K562 (cell line): Measurements from ENCODE around the gene CGN. TPM values are rescaled to one million over a fixed set of nuclear protein-coding genes. Genes with fewer than 3 reads are reported as not detected.
A peak's percentile ranks its signal among the peaks of the same experiment; 100 is the strongest.

Source experiments
- ATAC-seq: fragments of 200-7000 bp; cut with Tn5 transposase; 3 replicates; pipeline ENCODE4 v1.9.1; 2020; ENCODE audit warnings: moderate library complexity
- BruUV-seq: library from RNA; stranded (reverse); fragments of 400-500 nt; replicated peaks from 2 replicates; lab custom pipeline; 2021; lab: Mats Ljungman, UMichigan
- CTCF ChIA-PET: fragments of 300-600 bp; formaldehyde crosslinking; extraction: SDS; loops from one replicate; lab custom pipeline; 2021; ENCODE audit warnings: low intra/inter-chr PET ratio; lab: Yijun Ruan, JAX
- POLR2A ChIA-PET: fragments of 300-600, 350-650 bp; sonication (Branson Sonifier 250); formaldehyde crosslinking; extraction: SDS; loops from one replicate; lab custom pipeline; 2021; ENCODE audit warnings: antibody characterized with exemption, inconsistent platforms; lab: Yijun Ruan, JAX
- DNase-seq, 4 experiments: peaks; one replicate each; pipeline versions ENCODE4 v3.0.0 to v3.0.0-alpha.2; 2011 to 2018; ENCODE audit warnings: low spot score in 3 of 4, mixed read lengths in 3 of 4; ENCODE audit errors: extremely low read depth in 1 of 4
- FAIRE-seq: peaks from 2 replicates; lab custom pipeline; 2011; peaks lifted over from hg19 to GRCh38; lab: Jason Lieb, UNC
- H2AFZ ChIP-seq: 2 replicates; pipeline ENCODE4 v1.6.0; 2011; ENCODE audit warnings: low read depth, low read length, control low read depth, inconsistent platforms
- H3K27ac ChIP-seq: fragments of 200-600 bp; 3 replicates; pipeline ENCODE4 v1.8.0; 2011; ENCODE audit warnings: low read depth, mild to moderate bottlenecking, control low read depth, inconsistent platforms, low read length, moderate library complexity, mixed read lengths; ENCODE audit errors: extremely low read depth
- H3K27me3 ChIP-seq, 2 experiments: fragments of 300-600 bp in 1 of 2; 2 replicates in 1 of 2; 3 replicates in 1 of 2; pipeline versions ENCODE4 v1.6.0 to v1.8.0; 2011; ENCODE audit warnings: inconsistent platforms in 2 of 2, low read length in 2 of 2, mild to moderate bottlenecking in 1 of 2, mixed read lengths in 1 of 2, moderate library complexity in 1 of 2; ENCODE audit not compliant: control insufficient read depth in 2 of 2, insufficient read depth in 2 of 2
- H3K36me3 ChIP-seq: fragments of 300-600 bp; 3 replicates; pipeline ENCODE4 v1.8.0; 2011; ENCODE audit warnings: mild to moderate bottlenecking, low read length, inconsistent platforms; ENCODE audit not compliant: control insufficient read depth, insufficient read depth
- H3K4me1 ChIP-seq, 2 experiments: fragments of 200-600 bp in 1 of 2; replicated peaks in 1 of 2; 2 replicates in 1 of 2; 3 replicates in 1 of 2; pipeline versions ENCODE4 v1.5.1 to v1.8.0; 2011; ENCODE audit warnings: inconsistent platforms in 2 of 2, low read length in 2 of 2, mild to moderate bottlenecking in 1 of 2, mixed read lengths in 1 of 2, moderate library complexity in 1 of 2; ENCODE audit not compliant: control insufficient read depth in 2 of 2, insufficient read depth in 2 of 2
- H3K4me2 ChIP-seq: 2 replicates; pipeline ENCODE4 v1.6.1; 2011; ENCODE audit warnings: low read length, control low read depth, inconsistent platforms, mixed read lengths; ENCODE audit not compliant: insufficient read depth
- H3K4me3 ChIP-seq: fragments of 200-600 bp; sonication (generic), shearing (Covaris generic); 2 replicates; pipeline ENCODE4 v1.5.1; 2016; ENCODE audit warnings: control low read depth, inconsistent platforms
- H3K79me2 ChIP-seq: fragments of 200-600 bp; 3 replicates; pipeline ENCODE4 v1.8.0; 2011; ENCODE audit warnings: low read length, inconsistent platforms; ENCODE audit not compliant: control insufficient read depth, insufficient read depth
- H3K9ac ChIP-seq, 2 experiments: 2 replicates each; pipeline versions ENCODE4 v1.6.0 to v1.6.1; 2011; ENCODE audit warnings: low read depth in 2 of 2, low read length in 2 of 2, control low read depth in 1 of 2, inconsistent platforms in 1 of 2, mild to moderate bottlenecking in 1 of 2, mixed read lengths in 1 of 2; ENCODE audit not compliant: insufficient read depth in 1 of 2
- H3K9me1 ChIP-seq: one replicate; pipeline ENCODE4 v1.6.0; 2011; ENCODE audit warnings: inconsistent platforms, mild to moderate bottlenecking, low read length, moderate library complexity; ENCODE audit not compliant: control insufficient read depth, insufficient read depth
- H3K9me3 ChIP-seq: replicated peaks from 2 replicates; pipeline ENCODE4 v1.5.1; 2011; ENCODE audit warnings: low read depth, low read length, inconsistent platforms; ENCODE audit not compliant: control insufficient read depth, insufficient read depth
- H4K20me1 ChIP-seq: replicated peaks from 2 replicates; pipeline ENCODE4 v1.6.1; 2011; ENCODE audit warnings: low read length, inconsistent platforms, mixed read lengths; ENCODE audit not compliant: control insufficient read depth, insufficient read depth
- ARID1B ChIP-seq: fragments of 450-650 bp; IDR thresholded peaks from 2 replicates; pipeline ENCODE4 v1.6.1; 2016; ENCODE audit warnings: antibody characterized with exemption, mild to moderate bottlenecking, inconsistent platforms
- CBFA2T3 ChIP-seq: fragments of 450-650 bp; IDR thresholded peaks from 2 replicates; pipeline ENCODE4 v1.6.1; 2017
- E4F1 ChIP-seq: fragments of 250-450 bp; sonication (Bioruptor Pico); IDR thresholded peaks from 2 replicates; pipeline ENCODE4 v1.5.0; 2021; ENCODE audit warnings: mild to moderate bottlenecking, borderline replicate concordance
- PBX2 ChIP-seq, 2 experiments: IDR thresholded peaks in 1 of 2; conservative IDR thresholded peaks in 1 of 2; 2 replicates each; pipeline ENCODE4 v1.6.1; 2016; ENCODE audit warnings: low read depth in 2 of 2, mild to moderate bottlenecking in 1 of 2, missing compliant biosample characterization in 1 of 2, missing genetic modification characterization in 1 of 2, moderate library complexity in 1 of 2
- WGBS: fragments of 100-300 bp; shearing (Covaris generic); methylation state at CpG from one replicate; pipeline ENCODE4 v1.1.6; 2016; ENCODE audit warnings: low coverage, mixed read lengths; ENCODE audit not compliant: insufficient coverage; ENCODE audit errors: missing lambda C conversion rate; 5-methylcytosine and 5-hydroxymethylcytosine counted together
- in situ Hi-C: fragments of 300-500 bp; cut with MboI; formaldehyde crosslinking; loops from 4 replicates; pipeline ENCODE4 v1.15.0; 2018; ENCODE audit warnings: inconsistent platforms, mixed read lengths
- intact Hi-C: fragments of 100-400 bp; cut with micrococcal nuclease; formaldehyde crosslinking; loops from 2 replicates; pipeline ENCODE4 v1.14.2; 2022
- polyA plus RNA-seq, 8 experiments: library from polyadenylated mRNA; depleted of rRNA in 4 of 8; stranded (reverse) in 5 of 8; unstranded in 3 of 8; fragments of >200 nt; fragmentation: Nextera tagmentation in 2 of 8; fragmentation: Illumina TruSeq in 1 of 8; extraction: Ambion mirVana in 2 of 8; extraction: Trizol in 1 of 8; gene quantifications; 2 replicates each; pipeline versions ENCODE4 v1.2.1 to v1.2.3, GENCODE V29; 2011 to 2014; ENCODE audit warnings: inconsistent platforms in 1 of 8, missing spikeins in 1 of 8
- total RNA-seq, 7 experiments: library from RNA; depleted of rRNA in 6 of 7; stranded (reverse); fragments of >200 nt in 6 of 7; fragmentation: Illumina TruSeq in 2 of 7; extraction: Trizol in 2 of 7; gene quantifications; 2 replicates each; pipeline versions ENCODE4 v1.2.1 to v1.2.3, GENCODE V29; 2011 to 2021; ENCODE audit warnings: low replicate concordance in 1 of 7

Gene CGN
- total and polyA plus RNA-seq, 9 of the 15 experiments (the other 6 are each of a cell fraction or from before 2014, with no cell fraction given), result 0.03 to 1.4 (median 0.14) TPM; not detected in 2

- Histone ChIP-seq H3K9me3 (peaks cover 2% of the 10 kb centered on the region; the same call in 1 of the 2 replicates), H4K20me1 (no peaks in the 10 kb centered on the region), H3K9me1 (no peaks in the 10 kb centered on the region), H3K79me2 (no peaks in the 10 kb centered on the region), H3K4me2 (no peak overlapping the region), H3K4me1 (peaks cover 0 to 3% of the 10 kb centered on the region in 2 experiments; a peak in 2 of 5 replicates), H3K36me3 (no peaks in the 10 kb centered on the region), H3K9ac (no peak overlapping the region), H2AFZ (no peak overlapping the region), H3K27ac (no peak overlapping the region)
- intact Hi-C loops, result no loop called here
- CTCF ChIA-PET, result no interaction called here
- in situ Hi-C loops, result no loop called here
- TF ChIP-seq ARID1B (peak; percentile 10; the same call in 1 of the 2 replicates), E4F1 (no peak), CBFA2T3 (peak; percentile 24; the same call in 1 of the 2 replicates), PBX2 (CRISPR knock-in tag; IDR thresholded peaks at IDR 0.05; ENCODE audit: low read depth) (no peak), PBX2 (tag; conservative IDR thresholded peaks at IDR 0.05; ENCODE audit: low read depth) (no peak)
- TF ChIP-seq, all 486 proteins: peak for 2
- Histone ChIP-seq H3K27me3 (no peaks in the 10 kb centered on the region), H3K4me3 (no peak overlapping the region)
- FAIRE-seq (no peak), DNase-seq (peak in 1 of 4 experiments; percentile 23), ATAC-seq (peak; percentile 63)
- POLR2A ChIA-PET, result interaction anchor here (1.0 kb wide), 1 partner anchor 9 kb away, joined by 5 read pairs; no protein-coding TSS in a partner anchor
- BruUV-seq, result no TSS peak
- WGBS, result 14% methylated on average over 1 of the region's 1 CpG
Observed at GRCh38 chr1:151486557-151486956, 24.6 kb upstream of the CGN start.
